Type B pancreatic cell (in vitro differentiated cells): ENCODE data around the gene CREB3L4. TPM values are rescaled to one million over a fixed set of nuclear protein-coding genes. Genes with fewer than 3 reads are reported as not detected.
A peak's percentile ranks its signal among the peaks of the same experiment; 100 is the strongest.

Source experiments
- DNase-seq: peaks from one replicate; pipeline ENCODE4 v3.0.0; 2021; ENCODE audit warnings: mixed read lengths; ENCODE audit not compliant: unreplicated experiment; ENCODE audit errors: extremely low spot score
- H3K27ac Mint-ChIP-seq: 2 replicates; pipeline ENCODE4 v1.8.0; 2021; ENCODE audit warnings: mild to moderate bottlenecking, mixed read lengths
- H3K27me3 Mint-ChIP-seq: 2 replicates; pipeline ENCODE4 v1.8.0; 2021; ENCODE audit warnings: mixed read lengths
- H3K36me3 Mint-ChIP-seq: 2 replicates; pipeline ENCODE4 v1.8.0; 2021; ENCODE audit warnings: mixed read lengths
- H3K4me1 Mint-ChIP-seq: one replicate; pipeline ENCODE4 v1.8.0; 2021; ENCODE audit warnings: mixed read lengths; ENCODE audit not compliant: unreplicated experiment
- H3K4me3 Mint-ChIP-seq: 2 replicates; pipeline ENCODE4 v1.8.0; 2021; ENCODE audit warnings: mild to moderate bottlenecking, mixed read lengths
- H3K9me3 Mint-ChIP-seq: 2 replicates; pipeline ENCODE4 v1.8.0; 2021; ENCODE audit warnings: mixed read lengths
- total RNA-seq: library from RNA; stranded (reverse); gene quantifications from 2 replicates; pipeline ENCODE4 v1.2.1, GENCODE V29; 2021; ENCODE audit warnings: low replicate concordance
- TF ChIP-seq, protein P1 (sequence below): fragments of 200-600 bp; sonication (generic); conservative IDR thresholded peaks from 2 replicates; pipeline ENCODE4 v1.5.0; 2021; ENCODE audit warnings: antibody characterized with exemption, mild to moderate bottlenecking

CREB3L4 gene
- total RNA-seq, 1 donor from 2014 or later, result 31.8 TPM

DNA sequence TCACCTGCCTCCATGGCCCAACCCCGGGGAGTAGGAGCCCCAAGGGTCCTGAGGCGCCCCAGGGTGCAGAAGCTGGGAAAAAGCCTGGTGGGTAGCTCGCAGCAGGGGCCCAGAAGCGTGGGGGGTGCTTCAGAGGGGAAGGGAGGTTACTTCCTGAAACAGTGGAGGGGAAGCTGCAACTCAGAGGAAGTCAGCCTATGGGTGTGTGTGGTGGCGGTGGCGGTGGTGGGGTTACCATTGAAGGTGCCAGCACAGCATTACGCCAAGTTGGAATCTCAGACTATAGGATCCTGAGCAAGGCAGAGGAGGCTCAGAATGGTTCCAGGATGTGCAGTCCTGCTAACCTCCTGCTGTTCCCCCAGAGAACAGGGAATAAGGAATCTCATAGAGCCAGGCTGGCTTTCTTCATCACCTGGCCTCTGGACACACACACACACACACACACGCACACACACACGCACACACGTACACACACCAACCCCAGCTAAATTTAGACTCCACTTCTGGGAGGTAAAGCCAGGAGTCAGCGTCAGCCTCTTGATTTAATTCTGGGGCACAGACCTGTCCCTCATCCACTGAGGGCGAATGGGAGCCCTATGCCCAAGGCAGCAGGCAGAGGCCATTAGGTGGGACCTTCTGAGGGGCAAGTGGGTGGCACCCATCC, 22.4 kb upstream of the CREB3L4 start:
- DNase-seq, result no peak
- TF ChIP-seq, protein P1, sequence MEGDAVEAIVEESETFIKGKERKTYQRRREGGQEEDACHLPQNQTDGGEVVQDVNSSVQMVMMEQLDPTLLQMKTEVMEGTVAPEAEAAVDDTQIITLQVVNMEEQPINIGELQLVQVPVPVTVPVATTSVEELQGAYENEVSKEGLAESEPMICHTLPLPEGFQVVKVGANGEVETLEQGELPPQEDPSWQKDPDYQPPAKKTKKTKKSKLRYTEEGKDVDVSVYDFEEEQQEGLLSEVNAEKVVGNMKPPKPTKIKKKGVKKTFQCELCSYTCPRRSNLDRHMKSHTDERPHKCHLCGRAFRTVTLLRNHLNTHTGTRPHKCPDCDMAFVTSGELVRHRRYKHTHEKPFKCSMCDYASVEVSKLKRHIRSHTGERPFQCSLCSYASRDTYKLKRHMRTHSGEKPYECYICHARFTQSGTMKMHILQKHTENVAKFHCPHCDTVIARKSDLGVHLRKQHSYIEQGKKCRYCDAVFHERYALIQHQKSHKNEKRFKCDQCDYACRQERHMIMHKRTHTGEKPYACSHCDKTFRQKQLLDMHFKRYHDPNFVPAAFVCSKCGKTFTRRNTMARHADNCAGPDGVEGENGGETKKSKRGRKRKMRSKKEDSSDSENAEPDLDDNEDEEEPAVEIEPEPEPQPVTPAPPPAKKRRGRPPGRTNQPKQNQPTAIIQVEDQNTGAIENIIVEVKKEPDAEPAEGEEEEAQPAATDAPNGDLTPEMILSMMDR, result no peak
- Mint-ChIP-seq H3K9me3 (no peaks in the 10 kb centered on the region), H3K36me3 (peaks cover 2% of the 10 kb centered on the region), H3K27me3 (no peaks in the 10 kb centered on the region), H3K4me1 (peaks cover 7% of the 10 kb centered on the region), H3K27ac (peak overlapping the region; percentile 76), H3K4me3 (peak overlapping the region; percentile 88)

DNA sequence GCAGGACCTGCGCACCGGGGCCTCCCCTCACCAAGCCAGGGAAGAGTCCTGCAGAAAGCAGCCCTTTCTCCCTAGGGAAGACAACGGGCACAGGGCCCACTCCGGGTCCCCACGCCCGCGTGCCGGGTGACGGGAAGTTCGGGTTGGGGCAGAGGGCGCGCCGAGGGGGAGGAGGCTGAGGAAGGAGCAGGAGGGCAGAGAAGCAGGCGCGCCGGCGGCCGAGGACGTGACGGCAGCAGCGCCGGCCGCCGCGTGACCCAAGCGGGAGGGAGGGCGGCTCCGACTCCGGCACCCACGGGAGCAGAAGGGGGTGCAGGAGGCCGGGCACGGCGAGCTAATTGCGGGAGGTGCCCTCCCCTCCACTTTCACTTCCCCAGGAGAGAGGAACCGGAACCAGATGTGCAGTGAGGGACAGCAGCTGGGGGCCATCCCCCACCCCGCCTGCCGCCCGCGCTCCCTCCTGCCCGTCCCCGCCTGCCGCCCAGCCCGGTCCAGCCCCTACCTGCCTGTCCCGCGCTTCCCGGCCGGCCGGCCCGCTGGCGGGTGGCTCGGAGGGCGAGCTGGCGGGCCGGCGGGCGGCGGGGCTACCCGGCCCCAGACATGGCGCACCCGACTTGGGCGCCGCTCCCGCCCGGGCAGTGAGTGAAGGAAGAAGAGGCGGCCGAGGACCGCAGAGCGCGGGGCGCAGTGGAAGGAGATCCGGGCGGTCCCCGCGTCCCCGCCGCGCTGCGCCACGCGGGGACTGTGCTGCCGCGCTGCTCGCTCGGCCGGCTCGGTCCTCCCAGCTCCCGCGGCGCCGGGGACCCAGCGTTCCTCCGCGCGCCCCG, 21.7 kb upstream of the CREB3L4 start:
- TF ChIP-seq, protein P1, result no peak
- H3K4me1 Mint-ChIP-seq, result peaks cover 7% of the 10 kb centered on the region
- H3K36me3 Mint-ChIP-seq, result peaks cover 6% of the 10 kb centered on the region
- H3K27me3 Mint-ChIP-seq, result no peaks in the 10 kb centered on the region
- H3K9me3 Mint-ChIP-seq, result no peaks in the 10 kb centered on the region
- no peak for DNase-seq
- H3K4me3 Mint-ChIP-seq, result peak overlapping the region; percentile 88
- peak overlapping the region; percentile 76 for H3K27ac Mint-ChIP-seq

DNA sequence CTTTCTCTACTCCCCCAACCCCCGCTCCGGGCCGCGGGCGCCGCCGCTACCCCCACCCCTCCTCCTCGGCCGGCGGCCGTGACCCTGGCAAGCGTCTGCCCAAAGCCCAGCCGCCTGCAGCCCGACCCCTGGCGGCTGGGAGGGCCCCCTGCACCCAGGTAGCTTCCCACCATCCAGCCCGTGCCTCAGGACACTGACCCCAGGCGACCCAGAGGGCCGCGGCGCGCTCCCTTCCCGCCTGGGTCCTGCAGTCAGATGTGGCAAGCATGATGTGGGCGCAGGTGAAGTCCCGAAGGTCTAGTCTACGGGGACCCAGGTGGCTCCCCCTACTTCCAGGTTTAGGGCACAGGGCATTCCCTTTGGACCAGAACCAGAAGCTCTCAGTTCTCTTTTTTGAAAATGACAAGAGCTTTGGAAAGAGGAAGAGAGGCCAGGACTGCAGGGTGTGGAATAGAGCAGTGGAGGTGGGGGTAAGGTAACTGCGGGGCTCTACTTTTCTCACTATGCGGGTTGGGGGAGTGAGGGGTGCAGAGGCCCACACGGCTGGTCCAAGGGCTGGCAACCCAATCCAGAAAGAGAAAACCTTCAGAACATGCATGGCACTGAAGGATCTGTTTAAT, 21.0 kb upstream of the CREB3L4 start, which contains the start of gene DENND4B:
Gene DENND4B (minus strand): TSS at position 97 of the 620 bp plus-strand sequence. CDS start 2,344 bp downstream, outside the sequence.
- Mint-ChIP-seq H3K4me3 (peak within 1 kb of the TSS; percentile 88), H3K27me3 (no peaks in the 10 kb centered on the region), H3K9me3 (no peaks in the 10 kb centered on the region), H3K36me3 (peaks cover 6% of the 10 kb centered on the region), H3K27ac (peak within 1 kb of the TSS; percentile 79), H3K4me1 (peaks cover 7% of the 10 kb centered on the region)
- TF ChIP-seq, protein P1, result peak; percentile 95
- DNase-seq, result peak; percentile 86

DNA sequence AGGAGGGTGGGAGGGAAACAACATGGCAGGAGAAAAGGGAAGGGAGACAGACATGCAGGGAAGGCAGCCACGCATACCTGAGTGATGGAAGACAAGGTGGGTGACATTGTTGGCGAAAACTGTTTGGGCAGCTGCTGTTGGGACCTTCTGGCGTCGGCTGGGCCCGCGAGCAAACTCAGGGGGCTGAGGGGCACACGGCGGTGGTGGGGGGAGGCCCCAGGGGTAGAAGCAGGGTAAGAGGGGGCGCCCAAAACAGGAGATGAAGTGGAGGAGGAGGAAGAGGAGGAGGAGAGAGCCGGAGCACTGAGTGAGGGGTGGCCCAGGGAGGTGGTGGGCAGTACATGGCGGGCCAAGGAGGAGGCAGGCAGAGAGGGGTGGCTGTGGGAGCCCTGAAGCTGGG, 16.5 kb upstream of the CREB3L4 start:
- Mint-ChIP-seq H3K4me3 (no peak overlapping the region), H3K9me3 (no peaks in the 10 kb centered on the region), H3K27ac (no peak overlapping the region), H3K4me1 (peaks cover 5% of the 10 kb centered on the region), H3K27me3 (no peaks in the 10 kb centered on the region), H3K36me3 (peaks cover 6% of the 10 kb centered on the region)
- DNase-seq, result no peak
- TF ChIP-seq, protein P1, result no peak

DNA sequence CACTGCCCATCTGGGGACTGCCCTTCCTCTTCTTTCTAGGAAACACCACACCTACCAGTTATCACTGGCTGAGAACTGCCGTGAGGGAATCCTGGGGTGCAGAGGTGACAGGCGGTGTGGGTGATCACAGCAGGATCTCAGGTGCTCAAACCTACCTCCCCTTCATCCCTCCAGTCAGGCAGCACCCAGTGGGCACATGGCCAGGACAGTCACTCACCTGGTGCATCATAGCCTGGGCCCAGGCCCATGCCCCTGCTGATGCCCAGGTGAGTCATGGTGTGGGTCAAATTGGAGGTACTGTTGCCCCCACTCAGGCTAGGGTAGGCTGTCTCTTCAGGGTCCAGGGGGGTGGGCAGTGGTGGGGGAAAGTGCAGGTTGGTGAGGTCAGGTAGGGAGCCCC, 15.9 kb upstream of the CREB3L4 start:
- TF ChIP-seq, protein P1, result no peak
- H3K36me3 Mint-ChIP-seq, result peaks cover 6% of the 10 kb centered on the region
- DNase-seq, result no peak
- H3K27me3 Mint-ChIP-seq, result no peaks in the 10 kb centered on the region
- H3K4me3 Mint-ChIP-seq, result no peak overlapping the region
- no peak overlapping the region for H3K27ac Mint-ChIP-seq
- no peaks in the 10 kb centered on the region for H3K9me3 Mint-ChIP-seq
- peaks cover 7% of the 10 kb centered on the region for H3K4me1 Mint-ChIP-seq
